Epithelial cell of prostate (primary cell): ENCODE data around the gene ACKR4.
"Not testable (repeated sequence)": the region's sequence is repeated elsewhere in the genome, so short reads cannot be mapped to it uniquely, and the experiment has no call there.

Experiments used
- DNase-seq: peaks from one replicate; pipeline ENCODE4 v3.0.0-alpha.2; 2011; ENCODE audit warnings: low read depth, low spot score
- H3K27ac ChIP-seq: fragments of 450-650 bp; 2 replicates; pipeline ENCODE4 v1.5.1; 2017; ENCODE audit warnings: mild to moderate bottlenecking

Gene ACKR4

GRCh38 chr3:132635052-132635451 lies 38.0 kb downstream of the ACKR4 start:
- no peak for DNase-seq
- no peak overlapping the region for H3K27ac ChIP-seq

GRCh38 chr3:132637590-132637989 lies 40.5 kb downstream of the ACKR4 start:
- H3K27ac ChIP-seq: peak overlapping the region; percentile 72
- no peak for DNase-seq

GRCh38 chr3:132638706-132639105 lies 41.6 kb downstream of the ACKR4 start:
- peak overlapping the region; percentile 72 for H3K27ac ChIP-seq
- no peak for DNase-seq

- DNase-seq, H3K27ac ChIP-seq: not testable (repeated sequence)
Observed at GRCh38 chr3:132641427-132641826, 44.4 kb downstream of the ACKR4 start.

GRCh38 chr3:132641837-132642538 lies 44.9 kb downstream of the ACKR4 start:
- DNase-seq: no peak

GRCh38 chr3:132642539-132642847 lies 45.4 kb downstream of the ACKR4 start:
- DNase-seq: no peak

More at GRCh38 chr3:132641837-132642538, 44.9 kb downstream of the ACKR4 start:
- H3K27ac ChIP-seq: no peak overlapping the region

GRCh38 chr3:132643366-132643765 lies 46.3 kb downstream of the ACKR4 start:
- DNase-seq: no peak
- no peak overlapping the region for H3K27ac ChIP-seq

More at GRCh38 chr3:132642539-132642847, 45.4 kb downstream of the ACKR4 start:
- H3K27ac ChIP-seq: no peak overlapping the region

GRCh38 chr3:132645058-132645457 lies 48.0 kb downstream of the ACKR4 start:
- no peak overlapping the region for H3K27ac ChIP-seq
- no peak for DNase-seq

GRCh38 chr3:132650153-132650552 lies 53.1 kb downstream of the ACKR4 start:
- H3K27ac ChIP-seq: no peak overlapping the region
- no peak for DNase-seq
